GM21390 (cell line): Measurements from ENCODE around the gene GABRG3.

Experiments
- ATAC-seq: cut with Tn5 transposase; IDR thresholded peaks from one replicate; pipeline ENCODE4 v1.9.1; 2021; ENCODE audit not compliant: unreplicated experiment

Gene GABRG3

GRCh38 chr15:26970712-26971210, at the start of gene GABRG3:
Gene GABRG3, plus strand, starts transcription at chr15:26971181.
- ATAC-seq = no peak

GRCh38 chr15:26921433-26921832, 49.5 kb upstream of the GABRG3 start:
- no peak for ATAC-seq

- ATAC-seq = no peak
Measured at GRCh38 chr15:26926081-26926480, 44.9 kb upstream of the GABRG3 start.

- no peak for ATAC-seq
Measured at GRCh38 chr15:26928051-26928450, 42.9 kb upstream of the GABRG3 start.

GRCh38 chr15:26929588-26929987, 41.4 kb upstream of the GABRG3 start:
- no peak for ATAC-seq

GRCh38 chr15:26934848-26935247, 36.1 kb upstream of the GABRG3 start:
- no peak for ATAC-seq

- no peak for ATAC-seq
Measured at GRCh38 chr15:26935322-26935721, 35.7 kb upstream of the GABRG3 start.

- ATAC-seq = no peak
Measured at GRCh38 chr15:26936502-26936901, 34.5 kb upstream of the GABRG3 start.

GRCh38 chr15:26937134-26937533, 33.8 kb upstream of the GABRG3 start:
- ATAC-seq = no peak

- ATAC-seq = no peak
Measured at GRCh38 chr15:26939398-26939797, 31.6 kb upstream of the GABRG3 start.

- no peak for ATAC-seq
Measured at GRCh38 chr15:26941489-26941888, 29.5 kb upstream of the GABRG3 start.

- no peak for ATAC-seq
Measured at GRCh38 chr15:26943866-26944265, 27.1 kb upstream of the GABRG3 start.

- ATAC-seq = no peak
Measured at GRCh38 chr15:26945046-26945445, 25.9 kb upstream of the GABRG3 start.

- no peak for ATAC-seq
Measured at GRCh38 chr15:26950001-26950400, 21.0 kb upstream of the GABRG3 start.

- no peak for ATAC-seq
Measured at GRCh38 chr15:26954403-26954802, 16.6 kb upstream of the GABRG3 start.

GRCh38 chr15:26967719-26968269, 3.2 kb upstream of the GABRG3 start:
- ATAC-seq = no peak

GRCh38 chr15:26968806-26969205, 2.2 kb upstream of the GABRG3 start:
- ATAC-seq = no peak

GRCh38 chr15:26971271-26972018, 464 bp downstream of the GABRG3 start:
- no peak for ATAC-seq

- ATAC-seq = no peak
Measured at GRCh38 chr15:26972636-26973035, 1.7 kb downstream of the GABRG3 start.

- no peak for ATAC-seq
Measured at GRCh38 chr15:26974120-26974780, 3.3 kb downstream of the GABRG3 start.

- ATAC-seq = no peak
Measured at GRCh38 chr15:26981492-26981891, 10.5 kb downstream of the GABRG3 start.

GRCh38 chr15:26983822-26984221, 12.8 kb downstream of the GABRG3 start:
- ATAC-seq = no peak
